Mesodermal cell (in vitro differentiated cells): ENCODE data around the gene WSB1.

Experiments
- H3K27ac ChIP-seq: 2 replicates; pipeline ENCODE4 v1.7.0; 2013; ENCODE audit warnings: mild to moderate bottlenecking, low read depth, low read length, moderate library complexity; ENCODE audit not compliant: severe bottlenecking
- H3K36me3 ChIP-seq: 2 replicates; pipeline ENCODE4 v1.7.1; 2013; ENCODE audit warnings: mild to moderate bottlenecking, low read length, moderate library complexity; ENCODE audit not compliant: control insufficient read depth, insufficient read depth
- H3K4me1 ChIP-seq: one replicate; pipeline ENCODE4 v1.7.1; 2013; ENCODE audit warnings: mild to moderate bottlenecking, low read length; ENCODE audit not compliant: insufficient read depth, control insufficient read depth, poor library complexity, severe bottlenecking
- H3K4me3 ChIP-seq: 2 replicates; pipeline ENCODE4 v1.7.0; 2013; ENCODE audit warnings: low read length, control low read depth, mild to moderate bottlenecking; ENCODE audit not compliant: insufficient read depth, poor library complexity, severe bottlenecking; ENCODE audit errors: extremely low read depth
- H3K9me3 ChIP-seq: 2 replicates; pipeline ENCODE4 v1.7.1; 2013; ENCODE audit warnings: mild to moderate bottlenecking, low read length, moderate library complexity; ENCODE audit not compliant: control insufficient read depth
- WGBS, 2 experiments: methylation state at CpG; one replicate each; pipeline ENCODE4 v1.1.5; 2013; ENCODE audit warnings: missing lambda C conversion rate in 2 of 2; ENCODE audit not compliant: insufficient coverage in 2 of 2; 5-methylcytosine and 5-hydroxymethylcytosine counted together

The WSB1 gene

DNA sequence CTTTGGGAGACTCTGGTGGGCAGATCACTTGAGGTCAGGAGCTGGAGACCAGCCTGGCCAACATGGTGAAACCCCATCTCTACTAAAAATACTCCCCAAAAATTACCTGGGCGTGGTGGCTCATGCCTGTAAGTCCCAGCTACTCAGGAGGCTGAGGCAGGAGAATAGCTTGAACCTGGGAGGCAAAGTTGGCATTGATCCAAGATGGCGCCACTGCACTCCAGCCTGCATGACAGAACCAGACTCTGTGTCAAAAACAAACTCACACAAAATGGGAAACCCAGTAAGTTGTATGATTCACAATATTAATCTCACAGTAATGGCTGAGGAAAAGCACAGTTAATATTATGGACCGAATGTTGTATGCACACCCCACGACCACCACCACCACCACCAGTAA is 24.3 kb downstream of the WSB1 start:
- Histone ChIP-seq H3K36me3 (peaks cover 64% of the 10 kb centered on the region), H3K4me1 (no peaks in the 10 kb centered on the region), H3K27ac (no peak overlapping the region), H3K4me3 (no peak overlapping the region), H3K9me3 (no peaks in the 10 kb centered on the region)
- 100% methylated on average over 1 of the region's 4 CpGs for WGBS, 2 experiments

DNA sequence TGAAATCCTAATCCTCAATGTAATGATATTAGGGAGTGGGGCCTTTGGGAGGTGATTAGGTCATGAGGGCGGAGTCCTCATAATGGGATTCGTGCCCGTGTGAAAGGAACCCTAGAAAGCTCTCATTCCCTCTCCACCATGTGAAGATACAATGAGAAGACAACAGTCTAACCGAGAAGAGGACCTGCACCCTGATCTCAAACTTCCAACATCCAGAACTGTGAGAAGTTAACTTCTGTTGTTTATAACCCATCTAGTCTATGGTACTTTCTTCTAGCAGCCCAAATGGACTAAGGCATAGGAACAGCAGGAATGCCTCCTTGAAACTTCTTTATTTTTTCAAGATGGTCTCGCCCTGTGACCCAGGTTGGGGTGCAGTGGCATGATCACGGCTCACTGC is 24.7 kb downstream of the WSB1 start:
- H3K9me3 ChIP-seq = no peaks in the 10 kb centered on the region
- peaks cover 60% of the 10 kb centered on the region for H3K36me3 ChIP-seq
- 89 to 100% methylated on average over 2 to 4 of the region's 6 CpGs for WGBS, 2 experiments
- H3K27ac ChIP-seq = no peak overlapping the region
- H3K4me1 ChIP-seq = no peaks in the 10 kb centered on the region
- H3K4me3 ChIP-seq = no peak overlapping the region

DNA sequence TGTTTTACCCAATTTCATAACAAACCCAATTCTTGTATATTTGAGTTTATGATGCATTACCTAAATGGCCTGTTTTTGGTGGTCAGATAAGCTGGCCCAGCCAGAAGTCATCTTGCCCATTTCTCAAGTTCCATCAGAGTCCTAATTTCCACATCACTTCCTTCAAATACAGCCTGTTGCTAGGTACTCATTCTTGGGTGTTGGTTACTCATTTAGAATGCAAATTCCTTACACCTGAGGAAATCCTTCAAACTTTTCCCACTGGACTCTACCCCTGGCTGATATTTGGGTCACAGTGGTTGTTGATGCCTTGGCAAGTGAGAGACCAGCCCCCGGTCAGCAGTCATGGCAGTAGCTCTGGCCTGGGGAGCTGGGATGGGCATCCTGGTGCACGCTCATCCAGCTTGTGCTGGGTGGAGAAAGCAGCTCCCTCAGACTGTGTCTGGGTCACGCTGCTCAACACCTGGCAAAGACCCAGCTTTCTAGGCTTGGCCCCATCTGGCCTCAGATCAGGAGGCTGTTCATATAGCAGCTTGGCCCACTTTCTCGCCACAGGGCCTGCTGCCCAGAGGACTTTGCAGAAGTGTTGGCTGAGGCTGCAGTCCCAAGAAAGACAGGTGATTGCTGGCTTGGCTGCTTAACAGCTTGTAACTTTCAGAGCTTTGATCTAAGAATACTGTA is 25.8 kb downstream of the WSB1 start:
- no peaks in the 10 kb centered on the region for H3K9me3 ChIP-seq
- 92% methylated on average over 3 to 4 of the region's 4 CpGs for WGBS, 2 experiments
- no peaks in the 10 kb centered on the region for H3K4me1 ChIP-seq
- no peak overlapping the region for H3K4me3 ChIP-seq
- H3K27ac ChIP-seq = no peak overlapping the region
- peaks cover 50% of the 10 kb centered on the region for H3K36me3 ChIP-seq

DNA sequence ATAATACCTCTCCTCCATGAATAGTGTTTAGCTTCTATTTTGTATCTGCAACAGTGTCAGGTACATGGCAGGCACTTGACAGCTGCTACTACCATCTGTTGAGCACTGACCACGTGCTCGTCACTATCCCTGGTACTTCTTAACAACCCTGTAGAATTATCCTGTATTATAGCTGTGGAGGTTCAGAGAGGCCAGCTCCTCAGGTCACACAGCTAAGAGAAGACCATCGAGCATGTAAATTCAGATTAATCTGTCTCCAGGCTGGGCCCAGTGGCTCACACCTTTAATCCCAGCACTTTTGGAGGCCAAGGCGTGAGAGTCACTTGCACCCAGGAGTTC is 26.3 kb downstream of the WSB1 start:
- H3K4me1 ChIP-seq = no peaks in the 10 kb centered on the region
- no peak overlapping the region for H3K4me3 ChIP-seq
- 95 to 98% methylated on average over 2 to 4 of the region's 4 CpGs for WGBS, 2 experiments
- H3K36me3 ChIP-seq = peaks cover 45% of the 10 kb centered on the region
- H3K9me3 ChIP-seq = no peaks in the 10 kb centered on the region
- H3K27ac ChIP-seq = no peak overlapping the region

DNA sequence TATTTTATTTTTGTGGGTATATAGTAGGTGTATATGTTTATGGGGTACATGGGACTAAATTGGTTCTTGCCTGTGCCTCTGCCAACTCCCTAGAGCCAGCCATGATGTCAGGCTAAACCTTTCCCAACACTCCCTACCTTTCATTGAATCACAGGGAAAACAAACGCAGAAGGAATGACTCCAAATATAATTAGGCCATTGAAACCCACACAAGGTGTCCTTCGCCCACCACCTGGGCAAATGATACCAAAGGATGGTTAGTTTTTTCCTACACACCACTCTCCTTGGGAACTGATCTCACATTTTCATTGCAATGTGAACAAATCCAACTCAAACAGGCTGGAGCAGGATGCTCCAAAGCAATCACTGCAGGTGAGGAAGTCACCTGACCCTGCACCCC is 27.5 kb downstream of the WSB1 start:
- 87 to 92% methylated on average over 2 of the region's 2 CpGs for WGBS, 2 experiments
- Histone ChIP-seq H3K9me3 (no peaks in the 10 kb centered on the region), H3K27ac (no peak overlapping the region), H3K4me3 (no peak overlapping the region), H3K4me1 (no peaks in the 10 kb centered on the region), H3K36me3 (peaks cover 33% of the 10 kb centered on the region)

DNA sequence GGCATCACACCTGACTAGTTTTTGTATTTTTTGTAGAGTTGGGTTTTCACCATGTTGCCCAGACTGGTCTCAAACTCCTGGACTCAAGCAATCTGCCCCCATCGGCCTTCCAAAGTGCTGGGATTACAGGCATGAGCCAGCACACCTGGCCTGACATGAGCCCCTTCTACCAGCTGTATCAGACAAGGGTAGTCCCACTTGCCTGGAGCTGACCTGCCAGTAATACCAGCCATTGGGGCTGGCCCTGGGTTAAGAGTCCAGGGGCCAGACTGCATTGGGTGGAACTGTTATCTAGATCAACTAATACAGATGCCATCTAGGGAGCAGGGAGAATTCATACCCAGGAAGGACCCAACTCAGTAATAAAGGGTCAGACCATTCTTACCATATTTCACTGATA is 28.1 kb downstream of the WSB1 start:
- H3K4me1 ChIP-seq = no peaks in the 10 kb centered on the region
- no peaks in the 10 kb centered on the region for H3K9me3 ChIP-seq
- 100% methylated on average over 1 of the region's 1 CpG for WGBS, 2 experiments
- H3K36me3 ChIP-seq = peaks cover 26% of the 10 kb centered on the region
- no peak overlapping the region for H3K27ac ChIP-seq
- no peak overlapping the region for H3K4me3 ChIP-seq

DNA sequence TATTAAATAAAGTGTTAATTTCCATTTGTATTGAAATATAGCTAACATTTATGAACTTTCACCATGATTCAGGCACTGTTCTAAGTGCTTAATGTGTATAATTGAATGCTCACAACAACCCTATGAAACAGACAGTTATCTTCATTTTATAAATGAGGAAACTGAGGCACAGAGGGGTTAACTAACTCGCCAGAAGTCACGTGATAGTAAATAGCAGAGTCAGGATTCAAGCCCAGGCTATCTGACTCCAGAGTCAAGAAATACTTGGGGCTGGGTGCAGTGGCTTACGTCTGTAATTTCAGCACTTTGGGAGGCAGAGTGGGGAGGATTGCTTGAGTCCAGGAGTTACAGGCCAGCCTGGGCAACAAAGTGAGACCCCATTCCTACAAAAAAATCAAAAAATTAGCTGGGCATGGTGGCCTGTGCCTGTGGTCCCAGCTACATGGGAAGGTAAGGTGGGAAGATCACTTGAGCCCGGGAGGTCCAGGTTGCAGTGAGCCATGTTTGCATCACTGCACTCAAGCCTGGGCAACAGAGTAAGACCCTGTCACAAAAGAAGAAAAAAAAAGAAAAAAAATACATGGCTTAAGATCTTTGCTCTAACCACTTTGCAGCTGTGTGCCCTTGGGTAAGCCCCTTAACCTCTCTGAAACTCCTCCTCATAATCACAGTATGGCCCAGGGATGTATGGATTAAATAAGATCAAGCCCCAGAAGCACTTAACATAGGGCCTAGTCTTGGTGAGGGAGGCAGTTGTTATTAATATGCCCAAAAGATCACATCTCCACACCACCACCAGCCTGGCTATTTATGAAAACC is 29.0 kb downstream of the WSB1 start:
- Histone ChIP-seq H3K4me3 (no peak overlapping the region), H3K4me1 (no peaks in the 10 kb centered on the region), H3K36me3 (peaks cover 19% of the 10 kb centered on the region), H3K27ac (no peak overlapping the region), H3K9me3 (no peaks in the 10 kb centered on the region)
- WGBS, 2 experiments = 90 to 91% methylated on average over 3 to 4 of the region's 4 CpGs

DNA sequence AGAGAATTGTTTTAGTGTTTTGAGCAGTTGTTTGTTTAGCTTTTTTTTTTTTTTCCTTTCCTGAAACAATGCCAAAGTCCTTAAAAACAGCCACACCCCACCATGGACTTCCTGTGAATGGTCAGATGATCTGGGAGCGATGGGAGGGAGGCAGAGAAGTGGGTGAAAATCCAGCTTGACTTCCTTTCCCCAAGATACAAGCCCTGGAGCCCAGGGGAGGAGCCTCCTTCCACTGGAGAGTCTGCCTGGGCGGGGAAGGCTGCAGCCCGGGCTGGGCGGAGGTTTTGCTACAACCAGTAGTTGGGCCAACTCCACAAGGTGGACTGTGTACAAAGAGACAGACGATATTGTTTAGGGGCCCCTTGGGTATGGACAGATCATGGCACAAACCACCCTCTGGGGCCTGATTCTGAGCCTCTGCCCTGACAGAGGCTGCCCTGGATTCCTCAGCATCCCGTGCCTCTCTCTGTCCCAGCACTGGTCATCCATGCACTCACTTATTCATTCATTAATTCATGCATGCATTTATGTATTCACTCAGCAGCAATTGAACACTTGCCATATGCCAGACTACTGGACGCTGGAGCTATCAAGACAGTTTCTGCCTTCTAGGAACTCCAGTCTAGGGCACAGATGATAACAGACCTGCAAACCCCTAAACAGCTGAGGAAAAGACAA is 29.8 kb downstream of the WSB1 start:
- Histone ChIP-seq H3K4me1 (no peaks in the 10 kb centered on the region), H3K27ac (no peak overlapping the region), H3K9me3 (no peaks in the 10 kb centered on the region), H3K4me3 (no peak overlapping the region), H3K36me3 (peaks cover 11% of the 10 kb centered on the region)
- 65 to 80% methylated on average over 5 to 6 of the region's 7 CpGs for WGBS, 2 experiments

DNA sequence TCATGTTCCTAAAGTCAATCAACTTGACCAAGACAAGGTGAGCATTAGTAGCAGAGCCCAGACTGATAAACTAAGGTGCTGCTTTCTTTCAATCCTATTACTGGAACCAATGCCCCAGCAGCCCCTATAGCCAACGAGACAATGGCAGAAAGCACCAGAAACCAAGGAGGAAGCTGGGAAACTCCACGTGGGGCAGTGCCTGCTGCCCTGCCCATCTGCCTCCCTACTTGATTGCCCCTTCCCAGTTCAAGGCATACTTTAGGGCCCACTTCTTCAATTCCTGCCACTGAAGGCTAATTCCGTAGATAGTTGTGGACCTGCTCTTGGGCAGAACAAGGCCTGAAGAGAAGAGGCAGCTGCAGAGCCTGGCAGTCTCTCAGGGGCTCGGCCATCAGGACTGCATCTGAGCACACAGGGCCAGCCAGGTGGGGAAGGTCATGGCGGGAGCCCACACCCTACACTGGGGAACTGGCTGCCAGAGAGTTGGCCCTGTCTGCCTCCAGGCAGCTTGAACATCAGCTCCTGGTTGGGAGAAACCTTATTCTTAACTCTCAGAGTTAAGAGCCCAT is 30.9 kb downstream of the WSB1 start:
- Histone ChIP-seq H3K36me3 (no peaks in the 10 kb centered on the region), H3K27ac (no peak overlapping the region), H3K4me3 (no peak overlapping the region), H3K9me3 (no peaks in the 10 kb centered on the region), H3K4me1 (no peaks in the 10 kb centered on the region)
- 84 to 90% methylated on average over 4 to 5 of the region's 5 CpGs for WGBS, 2 experiments

DNA sequence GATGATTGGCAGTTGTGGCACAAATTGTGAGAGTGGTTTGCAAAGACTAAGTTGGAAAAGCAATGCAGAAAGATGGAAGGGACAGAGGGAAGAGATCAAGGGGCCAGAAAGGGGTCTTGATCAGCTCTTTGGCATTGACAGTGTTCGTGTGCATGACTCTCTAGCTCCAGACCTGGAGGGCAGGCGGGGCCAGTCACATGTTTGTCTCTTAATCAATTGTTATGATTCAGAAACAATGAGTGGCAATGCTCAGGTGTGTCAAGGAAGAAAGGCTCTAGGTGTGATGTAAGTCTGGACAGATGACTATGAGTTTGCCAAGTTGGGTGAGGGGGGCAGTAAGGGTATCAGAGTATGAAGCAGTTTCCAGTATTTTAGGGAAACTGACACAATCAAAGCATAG is 32.1 kb downstream of the WSB1 start:
- no peaks in the 10 kb centered on the region for H3K4me1 ChIP-seq
- WGBS, 2 experiments = 82 to 85% methylated on average over 2 of the region's 2 CpGs
- H3K9me3 ChIP-seq = no peaks in the 10 kb centered on the region
- no peak overlapping the region for H3K4me3 ChIP-seq
- no peak overlapping the region for H3K27ac ChIP-seq
- no peaks in the 10 kb centered on the region for H3K36me3 ChIP-seq
